Measurements from ENCODE around the gene SPCS2. TPM values are rescaled to one million over a fixed set of nuclear protein-coding genes. Genes with fewer than 3 reads are reported as not detected.

Gene SPCS2
- total and polyA plus RNA-seq, 2 of the 8 experiments (the other 6 are each of a cell fraction or from before 2014, with no cell fraction given): 92.7 to 161 TPM

- TF ChIP-seq CHD7 (IDR thresholded peaks at IDR 0.05; ENCODE audit: insufficient replicate concordance, low read length): no peak
- TF ChIP-seq SIN3A (conservative IDR thresholded peaks at IDR 0.05 in 1 of 2, IDR thresholded peaks at IDR 0.05 in 1 of 2; ENCODE audit: low read depth in 1 of 2, low read length in 2 of 2): no peak
Measured at GRCh38 chr11:75011872-75012271, 62.8 kb downstream of the SPCS2 start (continued).

All from H1 (cell line).